Measurements from ENCODE around the gene RSRC1. TPM values are rescaled to one million over a fixed set of nuclear protein-coding genes. Genes with fewer than 3 reads are reported as not detected.

The RSRC1 gene
- total and polyA plus RNA-seq, 2 of the 13 experiments (the other 11 are each of a cell fraction or from before 2014, with no cell fraction given): 4.9 to 63.0 TPM

DNA sequence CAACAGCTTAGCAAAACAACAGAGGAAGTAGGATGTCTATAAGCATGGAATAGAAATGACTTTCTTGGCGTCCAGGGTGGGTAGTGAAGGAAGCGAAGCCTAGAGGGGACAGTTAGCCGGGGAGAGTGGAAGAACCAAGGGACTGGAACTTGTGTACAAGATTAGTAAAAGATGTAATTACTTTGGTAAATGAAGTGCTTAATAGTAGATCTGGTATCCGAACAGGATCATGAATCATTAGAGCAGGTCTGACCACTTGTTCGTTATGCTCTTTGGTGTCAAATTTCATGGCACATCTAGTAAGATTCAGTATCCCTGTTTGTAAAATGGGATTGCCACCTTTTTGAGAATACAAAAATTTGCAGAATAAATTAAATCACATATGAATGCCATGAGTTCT, 348.6 kb downstream of the RSRC1 start (continued):
- TF ChIP-seq, protein P1, sequence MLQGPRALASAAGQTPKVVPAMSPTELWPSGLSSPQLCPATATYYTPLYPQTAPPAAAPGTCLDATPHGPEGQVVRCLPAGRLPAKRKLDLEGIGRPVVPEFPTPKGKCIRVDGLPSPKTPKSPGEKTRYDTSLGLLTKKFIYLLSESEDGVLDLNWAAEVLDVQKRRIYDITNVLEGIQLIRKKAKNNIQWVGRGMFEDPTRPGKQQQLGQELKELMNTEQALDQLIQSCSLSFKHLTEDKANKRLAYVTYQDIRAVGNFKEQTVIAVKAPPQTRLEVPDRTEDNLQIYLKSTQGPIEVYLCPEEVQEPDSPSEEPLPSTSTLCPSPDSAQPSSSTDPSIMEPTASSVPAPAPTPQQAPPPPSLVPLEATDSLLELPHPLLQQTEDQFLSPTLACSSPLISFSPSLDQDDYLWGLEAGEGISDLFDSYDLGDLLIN (CRISPR knock-in tag; IDR thresholded peaks at IDR 0.05; ENCODE audit: borderline replicate concordance): no peak
- no peak for TF ChIP-seq YEATS2 (CRISPR knock-in tag; IDR thresholded peaks at IDR 0.05; ENCODE audit: borderline replicate concordance)
- TF ChIP-seq ZNF746 (CRISPR knock-in tag; IDR thresholded peaks at IDR 0.05): no peak
- TF ChIP-seq ZNF292 (CRISPR knock-in tag; IDR thresholded peaks at IDR 0.05; ENCODE audit: borderline replicate concordance, low read depth): no peak
- TF ChIP-seq ZNF501 (CRISPR knock-in tag; IDR thresholded peaks at IDR 0.05): no peak
- TF ChIP-seq SIN3A (IDR thresholded peaks at IDR 0.05; ENCODE audit: borderline replicate concordance, low read depth, low read length): no peak
- no peak for TF ChIP-seq ZNF12 (CRISPR knock-in tag; IDR thresholded peaks at IDR 0.05)
- TF ChIP-seq KDM4B (CRISPR knock-in tag; IDR thresholded peaks at IDR 0.05): no peak
- TF ChIP-seq ZNF18 (CRISPR knock-in tag; IDR thresholded peaks at IDR 0.05; ENCODE audit: insufficient replicate concordance): no peak
- TF ChIP-seq RFXAP (CRISPR knock-in tag; IDR thresholded peaks at IDR 0.05; ENCODE audit: borderline replicate concordance): no peak
- TF ChIP-seq JARID2 (CRISPR knock-in tag; IDR thresholded peaks at IDR 0.05; ENCODE audit: insufficient replicate concordance): no peak
- no peak for TF ChIP-seq ZNF83 (CRISPR knock-in tag; IDR thresholded peaks at IDR 0.05; ENCODE audit: borderline replicate concordance)
- no peak for TF ChIP-seq MYNN (CRISPR knock-in tag; IDR thresholded peaks at IDR 0.05; ENCODE audit: low read depth)

All from HepG2 (cell line).